ENCODE results near the gene OR2A14.

DNA sequence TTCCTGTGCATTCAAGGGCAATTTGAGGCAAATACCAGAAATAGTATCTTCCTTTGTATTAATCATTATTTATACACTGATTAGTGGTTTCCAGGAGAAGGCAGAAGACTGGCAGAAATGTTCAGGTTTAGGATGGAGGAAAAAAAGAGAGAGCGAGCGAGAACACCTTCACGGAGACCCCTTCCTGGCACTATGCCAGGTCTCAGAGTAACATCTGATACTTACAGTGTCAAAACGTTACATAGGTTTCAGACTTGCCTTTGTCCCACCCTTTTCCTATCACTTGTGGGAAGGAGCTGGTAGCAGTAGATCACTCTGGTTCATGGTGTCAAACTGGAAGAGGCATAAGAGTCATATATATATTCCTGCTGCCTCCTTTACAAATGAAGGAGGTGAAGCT is 36.2 kb upstream of the OR2A14 start:
- TF ChIP-seq POLR2A (IDR thresholded peaks at IDR 0.05; ENCODE audit: low read depth, low read length) = no peak
- no peak for TF ChIP-seq CTCF (conservative IDR thresholded peaks at IDR 0.05; ENCODE audit: low read depth, low read length)
- TF ChIP-seq RAD21 (IDR thresholded peaks at IDR 0.05; ENCODE audit: low read length) = no peak
- TF ChIP-seq MAZ (IDR thresholded peaks at IDR 0.05; ENCODE audit: borderline replicate concordance, low read depth, low read length) = no peak
